ENCODE measurements around the gene FAM81B.

DNA sequence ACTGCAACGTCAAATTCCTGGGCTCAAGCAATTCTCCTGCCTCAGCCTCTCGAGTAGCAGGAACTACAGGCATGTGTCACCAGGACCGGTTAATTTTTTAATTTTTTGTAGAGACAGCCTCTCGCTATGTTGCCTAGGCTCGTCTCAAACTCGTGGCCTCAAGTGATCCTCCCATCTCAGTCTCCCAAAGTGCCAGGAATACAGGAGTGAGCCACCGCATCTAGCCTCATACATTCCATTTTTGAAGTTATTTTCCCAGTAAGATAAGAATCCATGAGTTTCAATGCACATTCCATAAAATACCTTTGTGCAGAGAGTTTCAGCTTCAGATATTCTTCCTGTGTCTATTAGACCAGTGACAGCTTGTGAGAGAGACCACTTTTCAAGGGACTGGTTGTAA lies 93.3 kb downstream of the FAM81B start:
- no peak for TF ChIP-seq POLR2AphosphoS5 (IDR thresholded peaks at IDR 0.05)
- TF ChIP-seq, protein P1, sequence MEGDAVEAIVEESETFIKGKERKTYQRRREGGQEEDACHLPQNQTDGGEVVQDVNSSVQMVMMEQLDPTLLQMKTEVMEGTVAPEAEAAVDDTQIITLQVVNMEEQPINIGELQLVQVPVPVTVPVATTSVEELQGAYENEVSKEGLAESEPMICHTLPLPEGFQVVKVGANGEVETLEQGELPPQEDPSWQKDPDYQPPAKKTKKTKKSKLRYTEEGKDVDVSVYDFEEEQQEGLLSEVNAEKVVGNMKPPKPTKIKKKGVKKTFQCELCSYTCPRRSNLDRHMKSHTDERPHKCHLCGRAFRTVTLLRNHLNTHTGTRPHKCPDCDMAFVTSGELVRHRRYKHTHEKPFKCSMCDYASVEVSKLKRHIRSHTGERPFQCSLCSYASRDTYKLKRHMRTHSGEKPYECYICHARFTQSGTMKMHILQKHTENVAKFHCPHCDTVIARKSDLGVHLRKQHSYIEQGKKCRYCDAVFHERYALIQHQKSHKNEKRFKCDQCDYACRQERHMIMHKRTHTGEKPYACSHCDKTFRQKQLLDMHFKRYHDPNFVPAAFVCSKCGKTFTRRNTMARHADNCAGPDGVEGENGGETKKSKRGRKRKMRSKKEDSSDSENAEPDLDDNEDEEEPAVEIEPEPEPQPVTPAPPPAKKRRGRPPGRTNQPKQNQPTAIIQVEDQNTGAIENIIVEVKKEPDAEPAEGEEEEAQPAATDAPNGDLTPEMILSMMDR (IDR thresholded peaks at IDR 0.05) = no peak

Measured in esophagus muscularis mucosa (tissue), 3 donors.